Keratinocyte (primary cell): ENCODE results near the gene MTUS2. TPM values are rescaled to one million over a fixed set of nuclear protein-coding genes. Genes with fewer than 3 reads are reported as not detected.

Experiments used
- DNase-seq: peaks from one replicate; pipeline ENCODE4 v3.0.0-alpha.2; 2011; ENCODE audit warnings: low read depth, missing footprints, low spot score
- FAIRE-seq: peaks from 2 replicates; lab custom pipeline; 2011; peaks lifted over from hg19 to GRCh38; lab: Jason Lieb, UNC
- H2AFZ ChIP-seq: 2 replicates; pipeline ENCODE4 v1.6.0; 2012; ENCODE audit warnings: low read length, control low read depth, inconsistent platforms; ENCODE audit not compliant: control insufficient read depth
- H3K27ac ChIP-seq: 2 replicates; pipeline ENCODE4 v1.5.1; 2011; ENCODE audit warnings: low read length; ENCODE audit not compliant: control insufficient read depth, insufficient read depth
- H3K27me3 ChIP-seq: 3 replicates; pipeline ENCODE4 v1.6.0; 2011; ENCODE audit warnings: low read length; ENCODE audit not compliant: control insufficient read depth, insufficient read depth; ENCODE audit errors: extremely low read depth
- H3K36me3 ChIP-seq, 2 experiments: 2 replicates in 1 of 2; 3 replicates in 1 of 2; pipeline ENCODE4 v1.5.1; 2011; ENCODE audit warnings: low read length in 2 of 2, mild to moderate bottlenecking in 1 of 2; ENCODE audit not compliant: control insufficient read depth in 2 of 2, insufficient read depth in 2 of 2; ENCODE audit errors: extremely low read depth in 1 of 2
- H3K4me1 ChIP-seq: 3 replicates; pipeline ENCODE4 v1.5.1; 2011; ENCODE audit warnings: low read length; ENCODE audit not compliant: control insufficient read depth, insufficient read depth; ENCODE audit errors: extremely low read depth
- H3K4me2 ChIP-seq: 3 replicates; pipeline ENCODE4 v1.6.0; 2011; ENCODE audit warnings: low read depth, low read length; ENCODE audit not compliant: control insufficient read depth, insufficient read depth; ENCODE audit errors: extremely low read depth
- H3K4me3 ChIP-seq, 3 experiments: fragments of 200-600 bp in 1 of 3; sonication (generic) in 1 of 3; 2 replicates in 2 of 3; 3 replicates in 1 of 3; pipeline ENCODE4 v1.5.1; 2011 to 2016; ENCODE audit warnings: low read length in 3 of 3, mild to moderate bottlenecking in 3 of 3, control low read depth in 2 of 3, inconsistent platforms in 1 of 3, low read depth in 1 of 3, mixed read lengths in 1 of 3, mixed run types in 1 of 3, moderate library complexity in 1 of 3; ENCODE audit not compliant: control insufficient read depth in 2 of 3, insufficient read depth in 2 of 3; ENCODE audit errors: extremely low read depth in 1 of 3
- H3K79me2 ChIP-seq: 2 replicates; pipeline ENCODE4 v1.6.0; 2012; ENCODE audit warnings: low read length; ENCODE audit not compliant: control insufficient read depth, insufficient read depth
- H3K9ac ChIP-seq: 3 replicates; pipeline ENCODE4 v1.6.0; 2011; ENCODE audit warnings: low read length; ENCODE audit not compliant: control insufficient read depth, insufficient read depth; ENCODE audit errors: extremely low read depth
- H3K9me1 ChIP-seq: 3 replicates; pipeline ENCODE4 v1.6.0; 2011; ENCODE audit warnings: low read length; ENCODE audit not compliant: control insufficient read depth, insufficient read depth; ENCODE audit errors: extremely low read depth
- H3K9me3 ChIP-seq: 2 replicates; pipeline ENCODE4 v1.5.1; 2012; ENCODE audit warnings: low read depth, low read length; ENCODE audit not compliant: control insufficient read depth
- H4K20me1 ChIP-seq: 3 replicates; pipeline ENCODE4 v1.6.0; 2011; ENCODE audit warnings: low read length; ENCODE audit not compliant: control insufficient read depth, insufficient read depth; ENCODE audit errors: extremely low read depth
- EZH2 ChIP-seq: IDR thresholded peaks from one replicate; pipeline ENCODE4 v1.6.1; 2012; ENCODE audit warnings: inconsistent platforms, mild to moderate bottlenecking, low read length, moderate library complexity
- dilution Hi-C: fragments of 300-500 bp; cut with MboI; formaldehyde crosslinking; loops from one replicate; pipeline ENCODE4 v1.7.0; 2020; ENCODE audit warnings: low sequenced_read_pairs; ENCODE audit not compliant: extremely low pct_ligation_motif_present
- polyA plus RNA-seq, 5 experiments: library from polyadenylated mRNA; depleted of rRNA in 3 of 5; stranded (reverse) in 3 of 5; stranded (forward) in 1 of 5; unstranded in 1 of 5; fragments of >200 nt; gene quantifications; 1 replicate in 1 of 5; 2 replicates in 3 of 5; 3 replicates in 1 of 5; pipeline versions ENCODE4 v1.2.1 to v1.2.3, GENCODE V29; 2011 to 2012; ENCODE audit warnings: missing spikeins in 2 of 5, low read depth in 1 of 5, low replicate concordance in 1 of 5
- TF ChIP-seq, protein P1 (sequence below), 3 experiments: IDR thresholded peaks in 1 of 3; conservative IDR thresholded peaks in 1 of 3; optimal IDR thresholded peaks in 1 of 3; 2 replicates in 2 of 3; 3 replicates in 1 of 3; pipeline versions ENCODE3 to v1.5.1; 2011; ENCODE audit warnings: low read length in 3 of 3, mild to moderate bottlenecking in 3 of 3, moderate library complexity in 2 of 3, control low read depth in 1 of 3, inconsistent platforms in 1 of 3; ENCODE audit not compliant: insufficient read depth in 2 of 3; ENCODE audit errors: extremely low read depth in 1 of 3

MTUS2 gene
- polyA plus RNA-seq, 1 donor (not counting 4 experiments of a cell fraction or from before 2014, with no cell fraction given), result 0.17 TPM

DNA sequence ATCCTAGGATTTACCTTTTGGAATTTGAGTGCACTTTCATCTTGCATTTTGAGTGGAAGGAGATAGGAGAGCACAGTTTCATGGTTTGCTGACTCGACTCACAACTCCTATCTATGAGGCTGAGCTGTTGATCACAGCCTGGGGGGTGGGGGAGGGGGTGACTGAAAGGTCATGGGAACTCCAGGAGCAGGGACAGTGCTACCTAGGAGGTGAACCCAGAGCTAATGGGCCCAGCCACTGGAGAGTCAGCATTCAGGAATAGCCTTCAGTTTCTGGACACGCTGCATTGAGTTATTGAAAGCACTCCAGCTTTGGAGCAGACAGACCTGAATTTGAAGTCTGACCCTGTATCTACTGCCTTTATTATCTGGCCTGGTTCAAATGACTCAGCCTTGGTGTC, 435.4 kb downstream of the MTUS2 start:
- H3K9me3 ChIP-seq, result no peaks in the 10 kb centered on the region
- FAIRE-seq (no peak), DNase-seq (no peak)
- H3K27me3 ChIP-seq, result no peaks in the 10 kb centered on the region
- H3K9me1 ChIP-seq, result no peaks in the 10 kb centered on the region
- no peak overlapping the region for H3K9ac ChIP-seq
- no peak overlapping the region for H3K4me3 ChIP-seq
- H3K4me1 ChIP-seq, result no peaks in the 10 kb centered on the region
- no peak overlapping the region for H3K27ac ChIP-seq
- H3K4me2 ChIP-seq, result no peak overlapping the region
- no peaks in the 10 kb centered on the region for H3K79me2 ChIP-seq
- TF ChIP-seq, protein P1, sequence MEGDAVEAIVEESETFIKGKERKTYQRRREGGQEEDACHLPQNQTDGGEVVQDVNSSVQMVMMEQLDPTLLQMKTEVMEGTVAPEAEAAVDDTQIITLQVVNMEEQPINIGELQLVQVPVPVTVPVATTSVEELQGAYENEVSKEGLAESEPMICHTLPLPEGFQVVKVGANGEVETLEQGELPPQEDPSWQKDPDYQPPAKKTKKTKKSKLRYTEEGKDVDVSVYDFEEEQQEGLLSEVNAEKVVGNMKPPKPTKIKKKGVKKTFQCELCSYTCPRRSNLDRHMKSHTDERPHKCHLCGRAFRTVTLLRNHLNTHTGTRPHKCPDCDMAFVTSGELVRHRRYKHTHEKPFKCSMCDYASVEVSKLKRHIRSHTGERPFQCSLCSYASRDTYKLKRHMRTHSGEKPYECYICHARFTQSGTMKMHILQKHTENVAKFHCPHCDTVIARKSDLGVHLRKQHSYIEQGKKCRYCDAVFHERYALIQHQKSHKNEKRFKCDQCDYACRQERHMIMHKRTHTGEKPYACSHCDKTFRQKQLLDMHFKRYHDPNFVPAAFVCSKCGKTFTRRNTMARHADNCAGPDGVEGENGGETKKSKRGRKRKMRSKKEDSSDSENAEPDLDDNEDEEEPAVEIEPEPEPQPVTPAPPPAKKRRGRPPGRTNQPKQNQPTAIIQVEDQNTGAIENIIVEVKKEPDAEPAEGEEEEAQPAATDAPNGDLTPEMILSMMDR (optimal IDR thresholded peaks at IDR 0.05 in 1 of 3, IDR thresholded peaks at IDR 0.05 in 1 of 3, conservative IDR thresholded peaks at IDR 0.05 in 1 of 3; ENCODE audit: extremely low read depth in 1 of 3, insufficient read depth in 2 of 3, low read length in 3 of 3), result no peak
- TF ChIP-seq EZH2, result no peak
- H4K20me1 ChIP-seq, result no peaks in the 10 kb centered on the region
- dilution Hi-C loops, result no loop called here
- no peak overlapping the region for H2AFZ ChIP-seq
- H3K36me3 ChIP-seq, result no peaks in the 10 kb centered on the region

DNA sequence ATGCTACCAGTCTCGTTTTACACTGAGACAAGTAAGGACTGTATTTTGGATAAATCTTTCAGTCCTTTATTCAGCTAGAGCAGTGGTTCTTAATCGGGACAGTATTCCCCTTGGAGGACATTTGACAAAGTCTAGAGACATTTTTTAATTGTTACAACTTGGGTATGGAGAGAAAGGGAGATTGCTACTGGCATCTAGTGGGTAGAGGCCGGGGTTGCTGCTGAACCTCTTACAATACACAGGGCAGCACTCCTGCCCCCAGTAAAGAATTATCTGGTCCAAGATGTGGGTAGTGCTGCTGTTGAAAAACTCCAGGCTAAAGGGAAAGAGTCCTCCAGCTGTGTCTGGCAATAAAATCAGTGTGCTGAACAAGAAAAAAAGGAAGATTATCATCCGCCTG, 440.5 kb downstream of the MTUS2 start:
- Histone ChIP-seq H3K27ac (no peak overlapping the region), H2AFZ (no peak overlapping the region), H3K4me2 (no peak overlapping the region), H3K4me3 (no peak overlapping the region), H3K9me1 (no peaks in the 10 kb centered on the region), H3K36me3 (no peaks in the 10 kb centered on the region), H3K9ac (no peak overlapping the region), H3K4me1 (no peaks in the 10 kb centered on the region), H3K9me3 (no peaks in the 10 kb centered on the region), H3K79me2 (no peaks in the 10 kb centered on the region), H4K20me1 (no peaks in the 10 kb centered on the region), H3K27me3 (no peaks in the 10 kb centered on the region)
- TF ChIP-seq EZH2, result no peak
- TF ChIP-seq, protein P1 (optimal IDR thresholded peaks at IDR 0.05 in 1 of 3, IDR thresholded peaks at IDR 0.05 in 1 of 3, conservative IDR thresholded peaks at IDR 0.05 in 1 of 3; ENCODE audit: extremely low read depth in 1 of 3, insufficient read depth in 2 of 3, low read length in 3 of 3), result no peak
- dilution Hi-C loops, result no loop called here
- DNase-seq (no peak), FAIRE-seq (no peak)
